LHCN-M2 (cell line): Measurements from ENCODE around the gene AEBP2. TPM values are rescaled to one million over a fixed set of nuclear protein-coding genes. Genes with fewer than 3 reads are reported as not detected.
"Not testable (repeated sequence)": the region's sequence is repeated elsewhere in the genome, so short reads cannot be mapped to it uniquely, and the experiment has no call there.

Experiments used
- DNase-seq: peaks from one replicate; pipeline ENCODE4 v3.0.0-alpha.2; 2012; ENCODE audit warnings: low read depth
- total RNA-seq: library from RNA; depleted of rRNA; stranded (reverse); fragments of >200 nt; gene quantifications from 2 replicates; pipeline ENCODE4 v1.2.3, GENCODE V29; 2014

AEBP2 gene
- total RNA-seq, 1 experiment from 2014 or later: 13.4 TPM

DNA sequence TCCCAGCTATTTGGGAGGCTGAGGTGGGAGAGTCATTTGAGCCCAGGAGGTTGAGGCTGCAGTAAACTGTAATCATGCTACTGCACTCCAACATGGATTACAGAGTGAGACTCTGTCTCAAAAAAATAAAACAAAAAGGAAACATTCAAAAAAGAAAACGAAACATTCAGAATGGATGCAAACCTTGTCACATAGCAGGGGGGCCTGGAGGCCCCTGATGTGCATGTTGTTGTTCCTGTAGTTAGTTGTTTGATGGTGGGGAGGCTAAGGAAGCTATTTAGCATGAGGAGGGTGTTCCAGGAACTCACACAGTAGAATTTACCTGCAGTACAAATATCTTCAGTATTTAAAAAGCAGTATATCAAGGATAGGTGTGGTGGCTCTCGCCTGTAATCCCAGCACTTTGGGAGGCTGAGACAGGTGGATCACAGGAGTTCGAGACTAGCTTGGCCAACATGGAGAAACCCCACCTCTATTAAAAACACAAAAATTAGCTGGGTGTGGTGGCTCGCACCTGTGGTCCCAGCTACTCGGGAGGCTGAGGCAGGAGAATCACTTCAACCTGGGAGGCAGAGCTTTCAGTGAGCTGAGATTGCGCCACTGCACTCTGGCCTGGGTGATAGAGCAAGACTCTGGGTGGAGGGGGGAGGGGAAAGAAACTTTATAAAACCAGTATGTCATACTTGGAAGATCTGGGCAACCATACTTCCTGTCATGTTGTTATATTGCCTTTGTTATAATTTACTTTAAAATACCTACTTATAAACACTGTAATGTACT, 17.6 kb upstream of the AEBP2 start:
- no peak for DNase-seq

- no peak for DNase-seq
These were observed 15.9 kb upstream of the AEBP2 start for GRCh38 chr12:19423166-19423930.

DNA sequence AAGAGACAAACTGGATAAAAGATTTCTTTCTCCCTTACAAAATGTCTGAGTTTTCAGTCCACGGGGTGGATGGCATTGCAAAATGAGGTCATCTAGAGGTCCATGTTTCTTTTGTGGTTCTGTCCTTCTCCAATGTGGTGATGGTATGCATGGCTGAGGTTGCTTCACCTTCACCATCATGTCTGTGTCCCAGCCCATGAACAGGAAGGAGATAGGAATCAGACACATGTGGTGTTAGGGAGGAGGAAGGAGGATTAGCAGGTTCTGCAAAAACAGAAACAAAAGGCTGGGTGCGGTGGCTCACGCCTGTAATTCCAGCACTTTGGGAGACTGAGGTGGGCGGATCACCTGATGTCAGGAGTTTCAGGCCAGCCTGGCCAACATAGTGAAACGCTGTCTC, 11.0 kb upstream of the AEBP2 start:
- DNase-seq: no peak

DNA sequence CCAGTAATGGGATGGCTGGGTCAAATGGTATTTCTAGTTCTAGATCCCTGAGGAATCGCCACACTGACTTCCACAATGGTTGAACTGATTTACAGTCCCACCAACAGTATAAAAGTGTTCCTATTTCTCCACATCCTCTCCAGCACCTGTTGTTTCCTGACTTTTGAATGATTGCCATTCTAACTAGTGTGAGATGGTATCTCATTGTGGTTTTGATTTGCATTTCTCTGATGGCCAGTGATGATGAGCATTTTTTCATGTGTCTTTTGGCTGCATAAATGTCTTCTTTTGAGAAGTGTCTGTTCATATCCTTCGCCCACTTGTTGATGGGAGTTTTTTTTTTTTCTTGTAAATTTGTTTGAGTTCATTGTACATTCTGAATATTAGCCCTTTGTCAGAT, 9.8 kb upstream of the AEBP2 start:
- not testable (repeated sequence) for DNase-seq

DNA sequence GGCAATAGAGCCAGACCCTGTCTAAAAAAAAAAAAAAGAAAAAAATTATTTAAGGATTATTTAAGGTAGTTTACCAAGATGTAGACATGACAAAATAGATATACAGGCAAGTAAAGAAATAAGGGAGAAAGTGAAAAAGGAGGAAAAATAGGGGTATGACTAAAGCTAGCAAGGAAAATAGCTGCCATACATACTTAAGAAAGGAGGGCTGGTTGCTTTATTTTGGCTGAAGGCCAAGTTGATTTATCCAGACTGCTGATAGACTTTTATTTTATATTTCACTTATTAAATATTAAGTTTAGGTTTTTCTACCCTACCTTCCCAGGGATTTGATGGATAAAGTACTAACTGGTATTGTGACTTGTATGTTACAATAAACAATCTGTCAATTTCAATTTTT, 8.3 kb upstream of the AEBP2 start:
- no peak for DNase-seq

GRCh38 chr12:19431407-19432308, 7.6 kb upstream of the AEBP2 start:
- peak; percentile 69 for DNase-seq

DNA sequence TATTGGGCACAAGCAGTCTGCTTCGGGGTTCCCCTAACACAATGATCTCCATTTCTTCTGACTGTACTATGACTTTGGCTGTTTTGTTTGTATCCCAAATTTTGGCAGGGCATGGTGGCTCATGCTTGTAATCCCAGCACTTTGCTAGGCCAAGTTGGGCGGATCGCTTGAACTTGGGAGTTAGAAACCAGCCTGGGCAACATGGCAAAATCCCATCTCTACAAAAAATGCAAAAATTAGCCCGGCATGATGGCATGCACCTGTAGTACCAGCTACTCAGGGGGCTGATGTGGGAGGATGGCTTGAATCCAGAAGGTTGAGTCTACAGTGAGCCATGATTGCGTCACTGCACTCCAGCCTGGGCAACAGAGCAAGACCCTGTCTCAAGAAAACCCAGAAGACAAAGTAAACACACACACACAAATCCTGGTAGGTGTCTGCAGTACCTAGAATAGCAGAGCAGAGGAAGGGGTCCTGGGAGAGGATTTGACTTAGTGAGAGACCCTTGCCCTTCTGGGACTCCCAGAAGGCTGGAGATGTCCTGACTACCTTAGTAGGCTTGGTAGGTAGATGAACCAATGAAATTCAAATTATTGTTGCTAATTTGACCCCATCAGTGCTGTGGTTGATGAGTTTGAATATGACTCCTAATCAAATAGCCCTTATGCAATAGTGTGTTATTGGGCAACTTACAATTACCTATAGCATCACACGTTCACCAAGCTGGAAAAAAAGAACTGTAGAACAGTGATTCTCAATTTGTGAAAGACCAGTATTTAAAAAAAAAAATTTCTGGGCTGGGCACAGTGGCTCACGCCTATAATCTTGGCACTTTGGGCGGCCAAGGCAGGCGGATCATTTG, 6.8 kb upstream of the AEBP2 start:
- DNase-seq: no peak

GRCh38 chr12:19434538-19434937, 4.8 kb upstream of the AEBP2 start:
- no peak for DNase-seq

GRCh38 chr12:19435831-19436497, 3.3 kb upstream of the AEBP2 start:
- DNase-seq: no peak

- no peak for DNase-seq
These were observed 2.4 kb upstream of the AEBP2 start for GRCh38 chr12:19436931-19437330.

GRCh38 chr12:19437996-19438395, 1.3 kb upstream of the AEBP2 start:
- no peak for DNase-seq

DNA sequence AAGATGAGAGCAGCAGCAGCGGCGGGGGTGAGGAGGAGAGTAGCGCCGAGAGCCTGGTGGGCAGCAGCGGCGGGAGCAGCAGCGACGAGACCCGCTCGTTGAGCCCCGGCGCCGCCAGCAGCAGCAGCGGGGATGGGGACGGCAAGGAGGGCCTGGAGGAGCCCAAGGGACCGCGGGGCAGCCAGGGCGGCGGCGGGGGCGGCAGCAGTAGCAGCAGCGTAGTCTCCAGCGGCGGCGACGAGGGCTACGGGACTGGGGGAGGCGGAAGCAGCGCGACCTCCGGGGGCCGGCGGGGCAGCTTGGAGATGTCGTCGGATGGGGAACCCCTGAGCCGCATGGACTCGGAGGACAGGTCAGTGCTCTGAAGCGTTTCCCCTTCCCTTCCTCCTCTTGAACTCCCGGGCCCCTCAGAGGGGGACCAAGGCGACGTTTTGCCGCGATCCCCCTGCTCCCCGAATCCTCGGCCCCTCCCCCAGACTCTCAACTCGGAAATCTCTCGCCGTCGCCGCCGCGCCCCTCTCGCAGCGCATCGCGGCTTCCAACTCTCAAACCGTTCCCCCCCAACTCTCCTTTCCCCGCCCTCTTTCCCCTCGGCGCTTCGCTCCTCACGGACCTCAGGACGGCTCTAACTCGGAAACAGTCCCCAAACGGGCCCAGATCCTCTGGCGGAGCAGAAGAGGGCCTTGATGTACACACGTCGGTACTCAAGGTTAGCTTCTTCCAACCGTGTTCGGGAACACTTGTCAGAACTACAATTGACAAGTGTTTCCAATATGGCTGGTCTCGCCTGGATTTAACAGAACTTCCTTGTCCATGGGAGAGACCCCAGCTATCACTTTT, 947 bp downstream of the AEBP2 start:
- DNase-seq: peak; percentile 47

DNA sequence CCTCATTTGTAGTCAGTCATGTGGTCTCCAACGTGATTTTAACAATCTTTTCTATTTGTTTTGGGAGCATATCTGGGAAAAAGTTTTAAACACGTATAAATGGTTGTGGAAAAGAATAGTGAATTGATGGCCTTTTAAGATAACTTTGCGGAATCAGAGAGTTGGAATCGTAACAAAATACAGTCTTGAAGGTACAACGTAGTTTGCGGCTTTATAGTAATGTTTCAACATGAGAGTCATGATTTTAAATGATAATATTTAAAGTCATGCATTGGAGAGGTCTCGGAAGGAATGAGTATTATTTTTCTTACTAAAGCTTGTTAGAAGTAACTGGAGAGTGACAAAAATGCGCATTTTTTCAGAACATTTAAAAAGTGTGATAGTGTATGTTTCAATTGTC, 1.6 kb downstream of the AEBP2 start:
- DNase-seq: no peak

GRCh38 chr12:19443585-19443984, 4.3 kb downstream of the AEBP2 start:
- DNase-seq: no peak

- peak; percentile 32 for DNase-seq
These were observed 4.8 kb downstream of the AEBP2 start for GRCh38 chr12:19444097-19444496.

- no peak for DNase-seq
These were observed 8.1 kb downstream of the AEBP2 start for GRCh38 chr12:19447386-19447785.

DNA sequence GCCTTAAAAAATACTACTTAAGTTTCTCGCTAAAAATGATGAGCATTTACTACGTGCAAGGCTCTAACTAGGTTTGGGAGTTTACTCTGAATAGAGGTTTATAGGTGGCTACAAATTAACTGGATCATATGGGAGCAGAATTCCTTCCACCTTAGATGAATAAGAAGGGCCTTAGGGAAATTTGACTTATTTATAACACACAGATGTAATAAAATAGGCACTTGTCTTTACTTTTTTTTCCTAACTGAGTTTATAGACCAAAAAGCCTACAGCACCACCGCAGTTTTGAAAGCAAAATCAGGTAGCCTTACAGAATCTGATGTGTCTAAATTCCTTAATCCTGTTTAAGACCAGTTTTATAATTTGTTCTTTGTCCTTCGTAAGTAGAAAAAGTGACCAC, 10.5 kb downstream of the AEBP2 start:
- no peak for DNase-seq

- no peak for DNase-seq
These were observed 11.1 kb downstream of the AEBP2 start for GRCh38 chr12:19450362-19450761.

- DNase-seq: peak; percentile 95
These were observed 11.9 kb downstream of the AEBP2 start for GRCh38 chr12:19451196-19451595.

GRCh38 chr12:19453961-19454360, 14.7 kb downstream of the AEBP2 start:
- peak; percentile 50 for DNase-seq
